Measurements from ENCODE around the gene PARD3B. TPM values are rescaled to one million over a fixed set of nuclear protein-coding genes. Genes with fewer than 3 reads are reported as not detected.

PARD3B gene
- total and polyA plus RNA-seq, 2 of the 4 experiments (the other 2 are of a cell fraction), result 3.3 to 15.6 TPM

DNA sequence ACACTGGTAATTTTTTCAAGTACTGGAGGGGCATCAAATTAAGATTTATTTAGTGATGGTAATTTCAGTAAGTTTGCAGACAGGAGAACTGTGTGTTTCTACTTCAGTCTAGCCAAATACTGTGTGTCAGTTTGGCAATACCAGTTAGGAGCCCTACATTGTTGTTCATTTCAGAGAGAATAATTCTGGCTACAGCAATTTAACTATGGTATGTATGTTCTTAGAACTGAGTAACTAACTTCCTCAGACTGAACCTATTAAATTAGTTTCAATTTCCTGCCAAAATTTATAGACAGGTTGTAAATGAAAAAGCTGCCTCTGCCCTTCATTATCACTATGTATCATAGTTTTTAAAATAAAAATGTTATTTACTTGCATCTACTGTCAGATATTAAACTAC lies 332.4 kb downstream of the PARD3B start:
- Histone ChIP-seq H3K18ac (ENCODE audit: low read depth, low read length) (no peak overlapping the region), H4K8ac (ENCODE audit: low read depth in 2 of 2, low read length in 2 of 2) (no peak overlapping the region), H3K27ac (ENCODE audit: insufficient read depth, low read length) (no peak overlapping the region), H3K27me3 (ENCODE audit: control insufficient read depth, insufficient read depth, low read length) (no peaks in the 10 kb centered on the region), H3K14ac (replicated peaks; ENCODE audit: low read depth, low read length) (no peak overlapping the region), H2BK120ac (ENCODE audit: low read depth, low read length) (no peak overlapping the region), H2BK20ac (ENCODE audit: low read depth, low read length) (no peak overlapping the region), H2BK5ac (ENCODE audit: low read depth, low read length, poor library complexity, severe bottlenecking) (no peak overlapping the region), H4K20me1 (ENCODE audit: insufficient read depth, low read length) (no peaks in the 10 kb centered on the region), H3K79me1 (ENCODE audit: low read depth in 1 of 2, low read length in 2 of 2) (peaks cover 14 to 17% of the 10 kb centered on the region in 2 experiments; a peak in 3 of 4 replicates), H3K56ac (ENCODE audit: extremely low read depth, insufficient read depth, low read length) (no peak overlapping the region), H3K4me1 (ENCODE audit: control insufficient read depth, insufficient read depth, low read length) (no peaks in the 10 kb centered on the region), H3K23ac (ENCODE audit: low read depth, low read length) (no peak overlapping the region), H3K9me1 (ENCODE audit: insufficient read depth, low read length) (peaks cover 2% of the 10 kb centered on the region; the same call in 1 of the 2 replicates), H3K9ac (ENCODE audit: low read depth, low read length) (no peak overlapping the region), H3K36me3 (ENCODE audit: control insufficient read depth, insufficient read depth, low read length) (no peaks in the 10 kb centered on the region), H3K9me3 (ENCODE audit: control insufficient read depth, insufficient read depth, low read length) (no peaks in the 10 kb centered on the region), H2AK5ac (ENCODE audit: low read depth, low read length) (no peak overlapping the region), H2AFZ (replicated peaks; ENCODE audit: low read length, poor library complexity) (no peak overlapping the region), H3K4ac (ENCODE audit: low read depth, low read length) (no peak overlapping the region), H3K4me3 (ENCODE audit: insufficient read depth, low read depth, low read length) (no peak overlapping the region), H3K4me2 (ENCODE audit: low read depth, low read length) (no peak overlapping the region), H2AK9ac (replicated peaks; ENCODE audit: low read depth, low read length, poor library complexity) (no peak overlapping the region), H2BK15ac (ENCODE audit: low read depth, low read length) (no peak overlapping the region), H4K5ac (ENCODE audit: low read depth, low read length) (no peak overlapping the region), H4K91ac (ENCODE audit: insufficient read depth, low read depth, low read length) (no peak overlapping the region)
- dilution Hi-C loops (cut with HindIII; ENCODE audit: low sequenced_read_pairs, unreplicated experiment) (no loop called here), intact Hi-C loops (cut with micrococcal nuclease) (no loop called here), in situ Hi-C loops (cut with MboI; ENCODE audit: low sequenced_read_pairs) (no loop called here)
- no TSS peak for BruUV-seq (replicated peaks)
- ChIA-PET CTCF (no interaction called here), POLR2A (ENCODE audit: unreplicated experiment) (no interaction called here)
- ATAC-seq (ENCODE audit: low read depth), result no peak
- TF ChIP-seq RFX5 (IDR thresholded peaks at IDR 0.05; ENCODE audit: low read depth, low read length) (no peak), MAZ (IDR thresholded peaks at IDR 0.05; ENCODE audit: borderline replicate concordance, low read depth, low read length) (no peak), SMC3 (IDR thresholded peaks at IDR 0.05; ENCODE audit: low read depth, low read length) (no peak), MXI1 (IDR thresholded peaks at IDR 0.05; ENCODE audit: borderline replicate concordance, low read depth, low read length) (no peak)
- TF ChIP-seq, protein P1, sequence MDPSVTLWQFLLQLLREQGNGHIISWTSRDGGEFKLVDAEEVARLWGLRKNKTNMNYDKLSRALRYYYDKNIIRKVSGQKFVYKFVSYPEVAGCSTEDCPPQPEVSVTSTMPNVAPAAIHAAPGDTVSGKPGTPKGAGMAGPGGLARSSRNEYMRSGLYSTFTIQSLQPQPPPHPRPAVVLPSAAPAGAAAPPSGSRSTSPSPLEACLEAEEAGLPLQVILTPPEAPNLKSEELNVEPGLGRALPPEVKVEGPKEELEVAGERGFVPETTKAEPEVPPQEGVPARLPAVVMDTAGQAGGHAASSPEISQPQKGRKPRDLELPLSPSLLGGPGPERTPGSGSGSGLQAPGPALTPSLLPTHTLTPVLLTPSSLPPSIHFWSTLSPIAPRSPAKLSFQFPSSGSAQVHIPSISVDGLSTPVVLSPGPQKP (IDR thresholded peaks at IDR 0.05; ENCODE audit: borderline replicate concordance, low read depth, low read length), result no peak
- TF ChIP-seq, protein P2, sequence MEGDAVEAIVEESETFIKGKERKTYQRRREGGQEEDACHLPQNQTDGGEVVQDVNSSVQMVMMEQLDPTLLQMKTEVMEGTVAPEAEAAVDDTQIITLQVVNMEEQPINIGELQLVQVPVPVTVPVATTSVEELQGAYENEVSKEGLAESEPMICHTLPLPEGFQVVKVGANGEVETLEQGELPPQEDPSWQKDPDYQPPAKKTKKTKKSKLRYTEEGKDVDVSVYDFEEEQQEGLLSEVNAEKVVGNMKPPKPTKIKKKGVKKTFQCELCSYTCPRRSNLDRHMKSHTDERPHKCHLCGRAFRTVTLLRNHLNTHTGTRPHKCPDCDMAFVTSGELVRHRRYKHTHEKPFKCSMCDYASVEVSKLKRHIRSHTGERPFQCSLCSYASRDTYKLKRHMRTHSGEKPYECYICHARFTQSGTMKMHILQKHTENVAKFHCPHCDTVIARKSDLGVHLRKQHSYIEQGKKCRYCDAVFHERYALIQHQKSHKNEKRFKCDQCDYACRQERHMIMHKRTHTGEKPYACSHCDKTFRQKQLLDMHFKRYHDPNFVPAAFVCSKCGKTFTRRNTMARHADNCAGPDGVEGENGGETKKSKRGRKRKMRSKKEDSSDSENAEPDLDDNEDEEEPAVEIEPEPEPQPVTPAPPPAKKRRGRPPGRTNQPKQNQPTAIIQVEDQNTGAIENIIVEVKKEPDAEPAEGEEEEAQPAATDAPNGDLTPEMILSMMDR (conservative IDR thresholded peaks at IDR 0.05; ENCODE audit: low read depth, low read length), result no peak
- DNase-seq, result no peak
